ENCODE results near the gene TBKBP1.

- TF ChIP-seq CTCF (IDR thresholded peaks at IDR 0.05) (no peak), POLR2A (IDR thresholded peaks at IDR 0.05; ENCODE audit: low read length) (no peak), SREBF2 (IDR thresholded peaks at IDR 0.05) (no peak), BHLHE40 (IDR thresholded peaks at IDR 0.05; ENCODE audit: low read depth, low read length) (no peak), RCOR1 (IDR thresholded peaks at IDR 0.05; ENCODE audit: low read depth, low read length) (no peak), MAX (IDR thresholded peaks at IDR 0.05) (no peak), CEBPB (IDR thresholded peaks at IDR 0.05) (no peak), MAFK (IDR thresholded peaks at IDR 0.05; ENCODE audit: partially characterized antibody) (no peak), CHD4 (IDR thresholded peaks at IDR 0.05; ENCODE audit: borderline replicate concordance) (no peak), CBX8 (IDR thresholded peaks at IDR 0.05) (no peak)
Observed at GRCh38 chr17:47711366-47712099, 17.6 kb downstream of the TBKBP1 start.

Measured in A549 (cell line).